Measurements from ENCODE around the gene SEMA4C. TPM values are rescaled to one million over a fixed set of nuclear protein-coding genes. Genes with fewer than 3 reads are reported as not detected.
A peak's percentile ranks its signal among the peaks of the same experiment; 100 is the strongest.

Gene SEMA4C
- polyA plus RNA-seq, 1 of the 3 experiments (the other 2 are of a cell fraction): 34.8 TPM

DNA sequence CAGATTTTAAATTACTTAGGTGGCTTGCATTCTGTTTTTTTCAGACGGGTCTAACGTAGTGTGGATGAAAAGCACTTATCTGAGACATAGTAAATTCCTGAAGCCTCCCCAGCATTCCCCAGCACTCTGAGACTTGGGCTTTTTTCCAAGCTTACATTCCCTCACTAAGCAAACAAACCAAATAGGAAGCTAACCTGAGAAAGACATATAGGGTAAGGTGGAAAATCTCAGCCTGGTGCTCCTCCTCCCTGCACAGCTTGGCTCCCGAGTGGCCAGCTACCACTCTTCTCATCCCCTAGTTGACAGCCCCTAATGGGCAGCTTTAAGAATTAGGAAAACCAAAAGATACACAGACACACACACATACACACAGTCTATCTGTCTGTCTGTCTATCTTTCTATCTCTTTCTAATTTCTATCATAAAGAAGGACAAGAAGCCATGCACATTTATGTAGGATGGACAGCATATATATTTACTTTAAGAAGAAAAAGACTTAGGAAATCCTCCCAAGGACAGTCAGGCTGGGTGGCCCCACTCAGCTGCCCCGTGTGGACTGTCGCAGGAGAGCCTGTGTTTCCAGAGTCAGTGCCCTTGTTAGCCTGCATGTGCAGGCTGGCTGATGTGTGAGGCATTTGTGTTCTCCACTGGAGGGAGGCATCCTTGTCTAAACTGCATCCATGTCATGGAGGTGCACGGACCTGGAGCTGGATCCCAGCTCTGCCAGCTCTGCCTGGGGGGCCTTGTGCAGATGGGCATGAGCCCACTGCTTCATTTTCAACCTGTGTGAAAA lies 45.6 kb downstream of the SEMA4C start:
- Histone ChIP-seq H4K20me1 (ENCODE audit: insufficient read depth) (0 out of 2 replicates have a peak, but pooled peaks cover 16% of the 10 kb centered on the region), H3K4me3 (ENCODE audit: low read depth in 2 of 2, low read length in 1 of 2) (no peak overlapping the region), H3K9ac (no peak overlapping the region), H2AFZ (ENCODE audit: low read depth) (no peak overlapping the region), H3K4me1 (ENCODE audit: control insufficient read depth in 1 of 2, insufficient read depth in 2 of 2, low read depth in 1 of 2, low read length in 1 of 2) (peaks cover 0 to 28% of the 10 kb centered on the region in 2 experiments; a peak in 1 of 4 replicates), H3K79me2 (ENCODE audit: insufficient read depth) (no peaks in the 10 kb centered on the region; the same call in 1 of the 2 replicates), H3K9me2 (no peaks in the 10 kb centered on the region), H3K4me2 (no peak overlapping the region), H3K9me3 (no peaks in the 10 kb centered on the region), H3F3A (replicated peaks; ENCODE audit: insufficient read depth) (peaks cover 7% of the 10 kb centered on the region), H3K27me3 (ENCODE audit: insufficient read depth) (no peaks in the 10 kb centered on the region), H3K27ac (ENCODE audit: low read depth in 2 of 2, low read length in 1 of 2) (no peak overlapping the region), H3K36me3 (replicated peaks in 1 of 2; ENCODE audit: control insufficient read depth in 1 of 2, insufficient read depth in 2 of 2, low read length in 1 of 2) (peaks cover 0 to 21% of the 10 kb centered on the region in 2 experiments)
- DNase-seq: no peak
- CTCF ChIA-PET: interaction anchor here (0.5 to 1.1 kb wide), 2 partner anchors 34 to 128 kb away, joined by 3 to 4 read pairs; no protein-coding TSS in a partner anchor
- TF ChIP-seq RFX5 (IDR thresholded peaks at IDR 0.05; ENCODE audit: low read length): no peak
- TF ChIP-seq, protein P1, sequence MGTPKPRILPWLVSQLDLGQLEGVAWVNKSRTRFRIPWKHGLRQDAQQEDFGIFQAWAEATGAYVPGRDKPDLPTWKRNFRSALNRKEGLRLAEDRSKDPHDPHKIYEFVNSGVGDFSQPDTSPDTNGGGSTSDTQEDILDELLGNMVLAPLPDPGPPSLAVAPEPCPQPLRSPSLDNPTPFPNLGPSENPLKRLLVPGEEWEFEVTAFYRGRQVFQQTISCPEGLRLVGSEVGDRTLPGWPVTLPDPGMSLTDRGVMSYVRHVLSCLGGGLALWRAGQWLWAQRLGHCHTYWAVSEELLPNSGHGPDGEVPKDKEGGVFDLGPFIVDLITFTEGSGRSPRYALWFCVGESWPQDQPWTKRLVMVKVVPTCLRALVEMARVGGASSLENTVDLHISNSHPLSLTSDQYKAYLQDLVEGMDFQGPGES (IDR thresholded peaks at IDR 0.05; ENCODE audit: low read depth, low read length): no peak
- TF ChIP-seq RXRA (IDR thresholded peaks at IDR 0.05; ENCODE audit: borderline replicate concordance, low read depth): no peak
- no peak for TF ChIP-seq TEAD4 (IDR thresholded peaks at IDR 0.05; ENCODE audit: borderline replicate concordance, insufficient read depth)
- no peak for TF ChIP-seq TAF1 (IDR thresholded peaks at IDR 0.05; ENCODE audit: borderline replicate concordance, low read depth, low read length)
- TF ChIP-seq EP300 (IDR thresholded peaks at IDR 0.05; ENCODE audit: borderline replicate concordance in 1 of 2, low read depth in 1 of 2, low read length in 1 of 2): no peak
- no peak for TF ChIP-seq RCOR1 (IDR thresholded peaks at IDR 0.05; ENCODE audit: low read length)
- TF ChIP-seq NRF1 (IDR thresholded peaks at IDR 0.05; ENCODE audit: low read depth, low read length): no peak
- TF ChIP-seq YY1 (IDR thresholded peaks at IDR 0.05; ENCODE audit: low read depth): no peak
- no peak for TF ChIP-seq GATA2 (CRISPR knock-in tag; IDR thresholded peaks at IDR 0.05)
- TF ChIP-seq ELF1 (IDR thresholded peaks at IDR 0.05): no peak
- TF ChIP-seq FOXM1 (IDR thresholded peaks at IDR 0.05; ENCODE audit: low read depth): no peak
- TF ChIP-seq, protein P2, sequence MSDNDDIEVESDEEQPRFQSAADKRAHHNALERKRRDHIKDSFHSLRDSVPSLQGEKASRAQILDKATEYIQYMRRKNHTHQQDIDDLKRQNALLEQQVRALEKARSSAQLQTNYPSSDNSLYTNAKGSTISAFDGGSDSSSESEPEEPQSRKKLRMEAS (IDR thresholded peaks at IDR 0.05; ENCODE audit: low read depth): no peak
- POLR2A ChIA-PET: no interaction called here
- WGBS (ENCODE audit: low lambda C conversion rate): 92% methylated on average over 6 of the region's 6 CpGs

DNA sequence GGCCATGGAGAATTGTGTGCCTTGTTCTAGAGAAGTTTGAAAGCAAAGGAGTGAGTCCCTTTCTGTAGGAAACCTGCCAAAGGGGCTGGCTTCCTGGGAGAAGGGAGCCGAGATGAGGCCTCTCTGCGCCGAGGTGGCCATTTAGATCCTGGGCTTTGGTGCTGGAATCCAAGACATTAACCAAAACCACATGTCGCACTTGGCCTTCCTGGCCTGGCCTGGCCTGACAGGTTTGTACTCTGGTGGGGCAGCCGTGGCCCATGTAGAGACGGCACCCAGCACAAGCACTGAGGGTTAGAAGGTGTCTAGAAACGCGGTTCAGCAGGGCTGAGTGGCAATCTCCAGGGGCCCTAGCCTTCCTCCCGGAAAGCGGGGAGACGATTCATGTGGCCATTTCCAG lies 46.7 kb downstream of the SEMA4C start:
- no peak overlapping the region for H3K4me2 ChIP-seq
- peaks cover 22% of the 10 kb centered on the region; the same call in 1 of the 2 replicates for H4K20me1 ChIP-seq (ENCODE audit: insufficient read depth)
- CTCF ChIA-PET: interaction anchor here (1.1 kb wide), 1 partner anchor 35 kb away, joined by 4 read pairs; no protein-coding TSS in a partner anchor
- no peaks in the 10 kb centered on the region for H3K9me2 ChIP-seq
- POLR2A ChIA-PET: no interaction called here
- peaks cover 1% of the 10 kb centered on the region; the same call in 1 of the 2 replicates for H3K79me2 ChIP-seq (ENCODE audit: insufficient read depth)
- no peak overlapping the region for H3K4me3 ChIP-seq (ENCODE audit: low read depth in 2 of 2, low read length in 1 of 2)
- peaks cover 7% of the 10 kb centered on the region for H3F3A ChIP-seq (replicated peaks; ENCODE audit: insufficient read depth)
- WGBS (ENCODE audit: low lambda C conversion rate): 85% methylated on average over 11 of the region's 11 CpGs
- no peak overlapping the region for H2AFZ ChIP-seq (ENCODE audit: low read depth)
- H3K27me3 ChIP-seq (ENCODE audit: insufficient read depth): no peaks in the 10 kb centered on the region
- DNase-seq: no peak
- no peak for TF ChIP-seq RXRA (IDR thresholded peaks at IDR 0.05; ENCODE audit: borderline replicate concordance, low read depth)
- TF ChIP-seq TCF12 (IDR thresholded peaks at IDR 0.05): peak; percentile 14; the same call in 1 of the 2 replicates
- no peak overlapping the region for H3K9ac ChIP-seq
- peaks cover 0 to 13% of the 10 kb centered on the region in 2 experiments for H3K36me3 ChIP-seq (replicated peaks in 1 of 2; ENCODE audit: control insufficient read depth in 1 of 2, insufficient read depth in 2 of 2, low read length in 1 of 2)
- H3K27ac ChIP-seq (ENCODE audit: low read depth in 2 of 2, low read length in 1 of 2): no peak overlapping the region
- H3K9me3 ChIP-seq: no peaks in the 10 kb centered on the region
- peaks cover 0 to 37% of the 10 kb centered on the region in 2 experiments; a peak in 1 of 4 replicates for H3K4me1 ChIP-seq (ENCODE audit: control insufficient read depth in 1 of 2, insufficient read depth in 2 of 2, low read depth in 1 of 2, low read length in 1 of 2)

All from SK-N-SH (cell line).